Trophoblast cell (in vitro differentiated cells and primary cell): ENCODE data around the gene DLGAP1.

Experiments used
- DNase-seq, 2 donors: peaks; one replicate each; pipeline ENCODE4 v3.0.0-alpha.2; 2016
- H2AFZ ChIP-seq: 2 replicates; pipeline ENCODE4 v1.6.1; 2013; ENCODE audit warnings: low read length, moderate library complexity, mild to moderate bottlenecking; ENCODE audit not compliant: insufficient read depth, poor library complexity
- H2AK5ac ChIP-seq: 2 replicates; pipeline ENCODE4 v1.6.1; 2013; ENCODE audit warnings: mild to moderate bottlenecking, low read length
- H2BK120ac ChIP-seq: 2 replicates; pipeline ENCODE4 v1.6.1; 2013; ENCODE audit warnings: low read length, mild to moderate bottlenecking, moderate library complexity; ENCODE audit not compliant: insufficient read depth, poor library complexity
- H2BK12ac ChIP-seq: 2 replicates; pipeline ENCODE4 v1.6.1; 2013; ENCODE audit warnings: mild to moderate bottlenecking, low read length, moderate library complexity
- H2BK5ac ChIP-seq: 2 replicates; pipeline ENCODE4 v1.6.1; 2013; ENCODE audit warnings: low read length, low read depth, moderate library complexity, mild to moderate bottlenecking; ENCODE audit not compliant: poor library complexity
- H3K14ac ChIP-seq: 2 replicates; pipeline ENCODE4 v1.6.1; 2013; ENCODE audit warnings: mild to moderate bottlenecking, low read length
- H3K18ac ChIP-seq: 2 replicates; pipeline ENCODE4 v1.6.1; 2013; ENCODE audit warnings: mild to moderate bottlenecking, low read length
- H3K23ac ChIP-seq: 2 replicates; pipeline ENCODE4 v1.6.1; 2013; ENCODE audit warnings: low read length
- H3K27ac ChIP-seq: 2 replicates; pipeline ENCODE4 v1.5.1; 2013; ENCODE audit warnings: low read depth, mild to moderate bottlenecking, inconsistent platforms, low read length, moderate library complexity
- H3K27me3 ChIP-seq: 2 replicates; pipeline ENCODE4 v1.6.1; 2013; ENCODE audit warnings: inconsistent platforms, mild to moderate bottlenecking, low read length, moderate library complexity; ENCODE audit not compliant: insufficient read depth
- H3K36me3 ChIP-seq, 2 experiments: 1 replicate in 1 of 2; 2 replicates in 1 of 2; pipeline ENCODE4 v1.6.1; 2013; ENCODE audit warnings: low read length in 2 of 2, mild to moderate bottlenecking in 2 of 2, moderate library complexity in 1 of 2; ENCODE audit not compliant: insufficient read depth in 2 of 2, control insufficient read depth in 1 of 2
- H3K4ac ChIP-seq: 2 replicates; pipeline ENCODE4 v1.6.1; 2013; ENCODE audit warnings: low read depth, mild to moderate bottlenecking, low read length, moderate library complexity
- H3K4me1 ChIP-seq, 2 experiments: 1 replicate in 1 of 2; 2 replicates in 1 of 2; pipeline ENCODE4 v1.6.1; 2013; ENCODE audit warnings: low read length in 2 of 2, mild to moderate bottlenecking in 2 of 2, moderate library complexity in 1 of 2; ENCODE audit not compliant: insufficient read depth in 2 of 2, control insufficient read depth in 1 of 2
- H3K4me2 ChIP-seq: 2 replicates; pipeline ENCODE4 v1.6.1; 2013; ENCODE audit warnings: inconsistent platforms, mild to moderate bottlenecking, low read length, moderate library complexity
- H3K4me3 ChIP-seq: 2 replicates; pipeline ENCODE4 v1.5.1; 2013; ENCODE audit warnings: mild to moderate bottlenecking, low read depth, low read length, inconsistent platforms
- H3K79me1 ChIP-seq: one replicate; pipeline ENCODE4 v1.6.1; 2013; ENCODE audit warnings: low read length
- H3K79me2 ChIP-seq: 2 replicates; pipeline ENCODE4 v1.6.1; 2013; ENCODE audit warnings: low read length, mild to moderate bottlenecking; ENCODE audit not compliant: control insufficient read depth, insufficient read depth, poor library complexity
- H3K9ac ChIP-seq: 2 replicates; pipeline ENCODE4 v1.6.1; 2013; ENCODE audit warnings: mild to moderate bottlenecking, low read length
- H3K9me3 ChIP-seq: 2 replicates; pipeline ENCODE4 v1.6.1; 2013; ENCODE audit warnings: low read depth, mild to moderate bottlenecking, control low read depth, inconsistent platforms, low read length; ENCODE audit not compliant: insufficient read depth
- H4K12ac ChIP-seq: 2 replicates; pipeline ENCODE4 v1.6.1; 2013; ENCODE audit warnings: low read depth, mild to moderate bottlenecking, low read length, moderate library complexity
- H4K8ac ChIP-seq: 2 replicates; pipeline ENCODE4 v1.6.1; 2013; ENCODE audit warnings: low read depth, mild to moderate bottlenecking, low read length, moderate library complexity
- H4K91ac ChIP-seq: one replicate; pipeline ENCODE4 v1.6.1; 2013; ENCODE audit warnings: low read depth, mild to moderate bottlenecking, low read length, moderate library complexity
- WGBS: extraction: QIAGEN DNeasy Blood & Tissue Kit; methylation state at CpG from one replicate; pipeline ENCODE4 v1.1.7; 2013; ENCODE audit warnings: missing lambda C conversion rate; ENCODE audit not compliant: insufficient read length, insufficient coverage; ENCODE audit errors: extremely low coverage; 5-methylcytosine and 5-hydroxymethylcytosine counted together

The DLGAP1 gene

DNA sequence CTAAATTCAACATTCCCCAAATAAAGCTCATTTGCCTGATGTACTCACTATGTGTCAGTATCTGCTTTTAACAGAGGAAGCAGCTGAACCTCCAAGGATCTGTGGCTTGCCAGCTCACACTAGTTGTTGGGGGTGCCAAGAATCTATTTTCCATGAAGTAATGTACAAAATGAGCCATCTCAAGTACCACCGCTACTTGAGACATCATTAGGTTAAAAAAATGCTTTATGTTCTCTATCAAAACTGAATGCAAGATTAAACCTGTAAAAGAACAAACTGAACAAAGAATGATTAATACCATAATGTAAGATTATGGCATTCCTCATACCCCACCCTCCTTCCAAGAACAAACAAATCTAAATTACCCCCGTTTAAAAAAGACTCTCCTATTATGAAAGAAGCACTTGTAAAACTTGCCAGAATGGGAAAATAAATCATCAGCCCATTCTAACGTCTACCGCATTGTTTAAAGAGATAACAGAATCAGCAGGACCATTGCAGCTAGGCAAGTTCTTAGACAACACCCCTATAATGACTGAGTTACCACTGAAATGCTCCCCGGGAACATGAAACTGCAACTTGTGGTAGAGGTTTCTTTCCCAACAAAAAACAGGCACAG, 471.6 kb downstream of the DLGAP1 start:
- H3K18ac ChIP-seq = no peak overlapping the region
- no peak overlapping the region for H2BK12ac ChIP-seq
- no peak overlapping the region for H3K23ac ChIP-seq
- H3K79me1 ChIP-seq = no peaks in the 10 kb centered on the region
- H2AK5ac ChIP-seq = no peak overlapping the region
- peaks cover 0 to 2% of the 10 kb centered on the region in 2 experiments for H3K4me1 ChIP-seq
- no peak for DNase-seq
- H4K8ac ChIP-seq = no peak overlapping the region
- no peak overlapping the region for H2BK5ac ChIP-seq
- no peak overlapping the region for H3K27ac ChIP-seq
- no peak overlapping the region for H3K14ac ChIP-seq
- no peak overlapping the region for H4K12ac ChIP-seq
- no peak overlapping the region for H3K4me2 ChIP-seq
- H2BK120ac ChIP-seq = no peak overlapping the region
- no peaks in the 10 kb centered on the region for H3K27me3 ChIP-seq
- no peaks in the 10 kb centered on the region for H3K79me2 ChIP-seq
- H3K9me3 ChIP-seq = no peaks in the 10 kb centered on the region
- no CpG with 5 or more reads among the region's 5 CpGs for WGBS
- no peak overlapping the region for H3K4me3 ChIP-seq
- H2AFZ ChIP-seq = no peak overlapping the region
- H3K4ac ChIP-seq = no peak overlapping the region
- no peak overlapping the region for H3K9ac ChIP-seq
- no peak overlapping the region for H4K91ac ChIP-seq
- H3K36me3 ChIP-seq = no peaks in the 10 kb centered on the region

DNA sequence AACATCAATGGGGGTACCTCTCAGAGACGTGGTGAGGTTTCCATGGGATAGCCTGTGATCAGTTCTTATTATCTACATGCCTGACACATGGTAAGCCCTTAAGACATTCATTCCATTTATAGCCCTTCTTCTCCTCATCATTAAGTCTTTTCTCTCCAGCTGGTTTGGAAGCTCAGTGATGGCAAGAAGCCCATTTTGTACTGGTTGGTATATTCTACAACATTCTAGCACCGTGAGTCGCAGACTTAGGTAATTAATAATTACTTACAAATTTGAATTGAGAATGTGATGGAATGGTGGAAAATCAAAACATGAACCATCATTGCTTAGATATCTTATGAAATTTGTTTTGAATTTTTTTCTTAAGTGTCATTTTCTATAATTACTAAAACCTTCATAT, 472.6 kb downstream of the DLGAP1 start:
- Histone ChIP-seq H3K9me3 (peaks cover 6% of the 10 kb centered on the region), H3K36me3 (no peaks in the 10 kb centered on the region), H3K27ac (no peak overlapping the region), H3K4me2 (no peak overlapping the region), H3K79me1 (no peaks in the 10 kb centered on the region), H4K12ac (no peak overlapping the region), H3K27me3 (no peaks in the 10 kb centered on the region), H2BK120ac (no peak overlapping the region), H4K8ac (no peak overlapping the region), H3K14ac (no peak overlapping the region), H3K9ac (no peak overlapping the region), H2AK5ac (no peak overlapping the region), H3K4me1 (peaks cover 0 to 2% of the 10 kb centered on the region in 2 experiments), H3K4ac (no peak overlapping the region), H2AFZ (no peak overlapping the region), H3K23ac (no peak overlapping the region), H3K18ac (no peak overlapping the region), H4K91ac (no peak overlapping the region), H3K4me3 (no peak overlapping the region), H2BK5ac (no peak overlapping the region), H2BK12ac (no peak overlapping the region), H3K79me2 (no peaks in the 10 kb centered on the region)
- WGBS = no CpG with 5 or more reads among the region's 3 CpGs
- no peak for DNase-seq

DNA sequence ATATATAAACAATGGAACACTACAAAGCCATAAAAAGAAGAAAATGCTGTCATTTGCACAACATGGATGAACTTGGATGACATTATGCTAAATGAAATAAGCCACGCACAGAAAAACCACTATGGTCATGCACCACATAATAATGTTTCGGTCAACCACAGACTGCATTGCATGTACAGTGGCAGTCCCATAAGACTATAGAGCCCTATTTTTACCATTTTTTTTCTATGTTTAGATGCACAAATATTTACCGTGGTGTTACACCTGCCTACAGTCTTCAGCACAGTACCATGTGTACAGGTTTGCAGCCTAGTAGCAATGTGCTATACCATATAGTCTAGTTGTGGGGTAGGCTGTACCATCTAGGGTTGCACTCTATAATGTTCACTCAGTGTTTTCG, 476.1 kb downstream of the DLGAP1 start:
- Histone ChIP-seq H2AK5ac (no peak overlapping the region), H4K91ac (no peak overlapping the region), H3K14ac (no peak overlapping the region), H4K8ac (no peak overlapping the region), H3K36me3 (no peaks in the 10 kb centered on the region), H3K9ac (no peak overlapping the region), H3K79me1 (no peaks in the 10 kb centered on the region), H2BK5ac (no peak overlapping the region), H2AFZ (no peak overlapping the region), H4K12ac (no peak overlapping the region), H3K18ac (no peak overlapping the region), H3K79me2 (no peaks in the 10 kb centered on the region), H3K4me3 (no peak overlapping the region), H3K4ac (no peak overlapping the region), H2BK120ac (no peak overlapping the region), H3K27ac (no peak overlapping the region), H3K9me3 (peaks cover 8% of the 10 kb centered on the region), H3K27me3 (no peaks in the 10 kb centered on the region), H3K23ac (no peak overlapping the region), H3K4me1 (no peaks in the 10 kb centered on the region), H3K4me2 (no peak overlapping the region), H2BK12ac (no peak overlapping the region)
- no peak for DNase-seq
- WGBS = no CpG with 5 or more reads among the region's 4 CpGs

DNA sequence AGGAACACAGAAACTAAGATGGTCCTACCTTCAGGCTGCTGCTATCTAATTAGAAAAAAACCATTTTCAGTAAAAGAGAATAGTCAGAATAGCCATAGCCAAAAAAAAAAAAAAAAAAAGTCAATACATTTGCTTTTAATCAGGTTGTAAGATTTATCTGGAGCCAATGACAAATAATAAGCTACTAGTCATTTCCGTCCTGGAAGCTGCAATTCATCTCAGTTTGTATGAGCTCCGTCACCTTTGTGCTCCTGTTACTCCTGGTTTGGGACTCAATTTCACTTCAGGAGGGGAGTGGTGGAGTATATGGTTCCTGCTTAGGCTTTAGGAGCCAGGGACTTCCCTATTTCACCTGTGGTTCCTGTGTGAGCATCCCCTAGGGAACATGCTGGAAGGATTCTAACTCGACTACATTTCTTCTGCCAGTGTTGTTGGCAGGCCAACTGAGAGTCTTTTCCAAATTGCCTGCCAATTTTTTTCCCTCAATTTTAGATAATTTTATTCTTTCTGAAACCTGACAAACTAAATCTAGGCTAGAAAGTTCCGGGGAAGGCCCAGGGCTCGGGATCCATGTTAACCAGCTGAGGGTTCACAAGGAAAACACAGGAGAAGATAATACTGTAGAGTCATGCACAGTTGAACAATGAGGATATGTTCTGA, 481.8 kb downstream of the DLGAP1 start:
- Histone ChIP-seq H3K23ac (no peak overlapping the region), H3K4ac (no peak overlapping the region), H2AK5ac (no peak overlapping the region), H3K27me3 (no peaks in the 10 kb centered on the region), H3K79me2 (no peaks in the 10 kb centered on the region), H3K27ac (no peak overlapping the region), H3K4me1 (no peaks in the 10 kb centered on the region), H2BK5ac (no peak overlapping the region), H2AFZ (no peak overlapping the region), H3K14ac (no peak overlapping the region), H3K4me3 (no peak overlapping the region), H3K4me2 (no peak overlapping the region), H3K18ac (no peak overlapping the region), H4K12ac (no peak overlapping the region), H4K91ac (no peak overlapping the region), H3K9me3 (peaks cover 8% of the 10 kb centered on the region), H4K8ac (no peak overlapping the region), H3K79me1 (no peaks in the 10 kb centered on the region), H2BK12ac (no peak overlapping the region), H3K36me3 (no peaks in the 10 kb centered on the region), H3K9ac (no peak overlapping the region), H2BK120ac (no peak overlapping the region)
- no peak for DNase-seq
- WGBS = no CpG with 5 or more reads among the region's 5 CpGs
